Fibroblast of lung (primary cell): ENCODE data around the gene CPM. TPM values are rescaled to one million over a fixed set of nuclear protein-coding genes. Genes with fewer than 3 reads are reported as not detected.

Source experiments
- DNase-seq, 2 donors: peaks; one replicate each; pipeline versions ENCODE4 v3.0.0 to v3.0.0-alpha.2; 2010; ENCODE audit warnings: low read depth in 2 of 2
- H2AFZ ChIP-seq: 2 replicates; pipeline ENCODE4 v1.5.1; 2012; ENCODE audit warnings: low read length, control low read depth, inconsistent platforms
- H3K27ac ChIP-seq: 2 replicates; pipeline ENCODE4 v1.5.1; 2011; ENCODE audit warnings: low read length, control low read depth; ENCODE audit not compliant: insufficient read depth
- H3K27me3 ChIP-seq: 2 replicates; pipeline ENCODE4 v1.5.1; 2011; ENCODE audit warnings: mild to moderate bottlenecking, low read length; ENCODE audit not compliant: control insufficient read depth, insufficient read depth
- H3K36me3 ChIP-seq: 2 replicates; pipeline ENCODE4 v1.5.1; 2011; ENCODE audit warnings: low read length; ENCODE audit not compliant: control insufficient read depth, insufficient read depth
- H3K4me1 ChIP-seq: 2 replicates; pipeline ENCODE4 v1.5.1; 2011; ENCODE audit warnings: low read length; ENCODE audit not compliant: control insufficient read depth, insufficient read depth; ENCODE audit errors: extremely low read depth
- H3K4me2 ChIP-seq: 2 replicates; pipeline ENCODE4 v1.5.1; 2011; ENCODE audit warnings: low read length, control low read depth; ENCODE audit not compliant: insufficient read depth; ENCODE audit errors: extremely low read depth
- H3K4me3 ChIP-seq, 4 experiments: fragments of 200-600 bp in 1 of 4; sonication (generic) in 1 of 4; replicated peaks in 1 of 4; 2 replicates each; pipeline ENCODE4 v1.5.1; 2011 to 2016; ENCODE audit warnings: low read length in 4 of 4, low read depth in 3 of 4, mild to moderate bottlenecking in 3 of 4, control low read depth in 2 of 4, inconsistent platforms in 1 of 4, mixed read lengths in 1 of 4; ENCODE audit not compliant: insufficient read depth in 1 of 4; ENCODE audit errors: control extremely low read depth in 1 of 4
- H3K79me2 ChIP-seq: 2 replicates; pipeline ENCODE4 v1.5.1; 2012; ENCODE audit warnings: mild to moderate bottlenecking, low read length, inconsistent platforms; ENCODE audit not compliant: control insufficient read depth, insufficient read depth
- H3K9ac ChIP-seq: 2 replicates; pipeline ENCODE4 v1.5.1; 2011; ENCODE audit warnings: mild to moderate bottlenecking, low read length, control low read depth; ENCODE audit not compliant: insufficient read depth
- H3K9me3 ChIP-seq: 2 replicates; pipeline ENCODE4 v1.5.1; 2012; ENCODE audit warnings: low read depth, low read length; ENCODE audit not compliant: control insufficient read depth, insufficient read depth
- H4K20me1 ChIP-seq: 2 replicates; pipeline ENCODE4 v1.5.1; 2011; ENCODE audit warnings: low read length; ENCODE audit not compliant: control insufficient read depth, insufficient read depth; ENCODE audit errors: extremely low read depth
- EZH2 ChIP-seq: IDR thresholded peaks from 2 replicates; pipeline ENCODE4 v1.5.1; 2012; ENCODE audit warnings: low read length, control low read depth, mild to moderate bottlenecking; ENCODE audit errors: missing control alignments
- polyA plus RNA-seq, 2 donors: library from polyadenylated mRNA; depleted of rRNA in 1 of 2; stranded (reverse) in 1 of 2; unstranded in 1 of 2; fragments of >200 nt; gene quantifications; 2 replicates each; pipeline ENCODE4 v1.2.1, GENCODE V29; 2011 to 2012; ENCODE audit warnings: missing spikeins in 1 of 2
- total RNA-seq: library from RNA; depleted of rRNA; stranded (reverse); fragments of >200 nt; gene quantifications from 2 replicates; pipeline ENCODE4 v1.2.1, GENCODE V29; 2014
- TF ChIP-seq, protein P1 (sequence below), 2 donors: IDR thresholded peaks in 1 of 2; conservative IDR thresholded peaks in 1 of 2; 1 replicate in 1 of 2; 2 replicates in 1 of 2; pipeline ENCODE4 v1.5.1; 2011 to 2012; ENCODE audit warnings: low read length in 2 of 2, control low read depth in 1 of 2, inconsistent platforms in 1 of 2, low read depth in 1 of 2, mild to moderate bottlenecking in 1 of 2

The CPM gene
- total and polyA plus RNA-seq, 2 donors (not counting 1 experiment from before 2014, with no cell fraction given): 5.3 to 23.5 TPM

DNA sequence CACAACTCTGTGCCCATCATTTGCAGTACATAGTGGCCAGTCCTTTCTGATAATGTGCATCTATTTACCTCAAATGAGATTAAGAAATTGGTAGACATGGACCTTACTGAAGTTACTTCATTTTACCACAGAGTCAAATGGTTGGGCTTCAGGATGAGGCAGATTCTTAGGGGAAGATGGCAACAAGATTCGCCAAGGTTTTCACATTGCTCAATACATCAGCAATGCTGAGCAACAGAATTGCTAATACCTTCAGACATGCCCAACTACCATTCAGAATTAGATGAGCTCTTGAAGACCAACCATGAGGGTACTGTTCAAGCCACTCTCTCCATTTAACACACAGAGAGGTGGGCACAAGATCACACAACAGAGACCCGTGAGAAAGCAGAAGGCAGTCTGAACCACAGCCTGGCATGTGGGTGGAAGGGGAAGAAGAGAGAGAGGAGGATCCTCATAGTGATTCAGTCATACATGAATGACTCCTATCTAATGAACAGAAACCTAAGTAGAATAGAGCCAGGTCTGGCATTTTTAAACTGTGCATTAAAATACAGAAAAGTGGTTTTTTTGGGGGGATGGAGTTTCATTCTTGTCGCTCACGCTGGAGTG is 28.5 kb downstream of the CPM start:
- no peak overlapping the region for H3K4me2 ChIP-seq
- DNase-seq: no peak
- H3K9me3 ChIP-seq: no peaks in the 10 kb centered on the region
- H3K9ac ChIP-seq: no peak overlapping the region
- H3K4me3 ChIP-seq: no peak overlapping the region
- H3K36me3 ChIP-seq: no peaks in the 10 kb centered on the region
- no peak overlapping the region for H3K27ac ChIP-seq
- H4K20me1 ChIP-seq: no peaks in the 10 kb centered on the region
- H2AFZ ChIP-seq: no peak overlapping the region
- no peaks in the 10 kb centered on the region for H3K27me3 ChIP-seq
- H3K4me1 ChIP-seq: no peaks in the 10 kb centered on the region
- no peaks in the 10 kb centered on the region for H3K79me2 ChIP-seq
- TF ChIP-seq, protein P1, sequence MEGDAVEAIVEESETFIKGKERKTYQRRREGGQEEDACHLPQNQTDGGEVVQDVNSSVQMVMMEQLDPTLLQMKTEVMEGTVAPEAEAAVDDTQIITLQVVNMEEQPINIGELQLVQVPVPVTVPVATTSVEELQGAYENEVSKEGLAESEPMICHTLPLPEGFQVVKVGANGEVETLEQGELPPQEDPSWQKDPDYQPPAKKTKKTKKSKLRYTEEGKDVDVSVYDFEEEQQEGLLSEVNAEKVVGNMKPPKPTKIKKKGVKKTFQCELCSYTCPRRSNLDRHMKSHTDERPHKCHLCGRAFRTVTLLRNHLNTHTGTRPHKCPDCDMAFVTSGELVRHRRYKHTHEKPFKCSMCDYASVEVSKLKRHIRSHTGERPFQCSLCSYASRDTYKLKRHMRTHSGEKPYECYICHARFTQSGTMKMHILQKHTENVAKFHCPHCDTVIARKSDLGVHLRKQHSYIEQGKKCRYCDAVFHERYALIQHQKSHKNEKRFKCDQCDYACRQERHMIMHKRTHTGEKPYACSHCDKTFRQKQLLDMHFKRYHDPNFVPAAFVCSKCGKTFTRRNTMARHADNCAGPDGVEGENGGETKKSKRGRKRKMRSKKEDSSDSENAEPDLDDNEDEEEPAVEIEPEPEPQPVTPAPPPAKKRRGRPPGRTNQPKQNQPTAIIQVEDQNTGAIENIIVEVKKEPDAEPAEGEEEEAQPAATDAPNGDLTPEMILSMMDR (conservative IDR thresholded peaks at IDR 0.05 in 1 of 2, IDR thresholded peaks at IDR 0.05 in 1 of 2; ENCODE audit: low read depth in 1 of 2, low read length in 2 of 2): no peak
- no peak for TF ChIP-seq EZH2

DNA sequence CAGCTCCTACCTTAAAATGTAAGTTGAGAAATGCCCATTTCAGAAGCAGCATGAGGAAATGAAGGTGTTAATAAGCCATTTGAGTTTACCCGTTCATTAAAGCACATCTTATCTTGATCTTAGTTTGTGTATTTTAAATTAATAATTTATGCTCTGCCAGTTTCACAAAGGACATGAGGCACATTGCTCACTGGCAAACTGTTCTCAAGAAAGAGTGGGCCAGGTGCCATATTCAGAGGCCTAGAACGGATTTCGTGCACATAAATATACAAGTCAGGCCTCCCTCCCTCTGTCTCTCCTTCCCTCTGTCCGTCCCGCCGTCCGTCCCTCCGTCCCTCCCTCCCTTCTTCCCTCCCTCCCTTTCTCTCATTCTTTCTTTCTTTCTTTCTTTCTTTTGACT is 29.5 kb downstream of the CPM start:
- H3K27me3 ChIP-seq: no peaks in the 10 kb centered on the region
- TF ChIP-seq, protein P1 (conservative IDR thresholded peaks at IDR 0.05 in 1 of 2, IDR thresholded peaks at IDR 0.05 in 1 of 2; ENCODE audit: low read depth in 1 of 2, low read length in 2 of 2): no peak
- TF ChIP-seq EZH2: no peak
- peaks cover 4% of the 10 kb centered on the region for H3K4me1 ChIP-seq
- no peaks in the 10 kb centered on the region for H3K36me3 ChIP-seq
- no peak overlapping the region for H2AFZ ChIP-seq
- no peak overlapping the region for H3K4me2 ChIP-seq
- H3K4me3 ChIP-seq: no peak overlapping the region
- H4K20me1 ChIP-seq: no peaks in the 10 kb centered on the region
- H3K9me3 ChIP-seq: no peaks in the 10 kb centered on the region
- H3K27ac ChIP-seq: no peak overlapping the region
- H3K9ac ChIP-seq: no peak overlapping the region
- DNase-seq: no peak
- H3K79me2 ChIP-seq: no peaks in the 10 kb centered on the region

DNA sequence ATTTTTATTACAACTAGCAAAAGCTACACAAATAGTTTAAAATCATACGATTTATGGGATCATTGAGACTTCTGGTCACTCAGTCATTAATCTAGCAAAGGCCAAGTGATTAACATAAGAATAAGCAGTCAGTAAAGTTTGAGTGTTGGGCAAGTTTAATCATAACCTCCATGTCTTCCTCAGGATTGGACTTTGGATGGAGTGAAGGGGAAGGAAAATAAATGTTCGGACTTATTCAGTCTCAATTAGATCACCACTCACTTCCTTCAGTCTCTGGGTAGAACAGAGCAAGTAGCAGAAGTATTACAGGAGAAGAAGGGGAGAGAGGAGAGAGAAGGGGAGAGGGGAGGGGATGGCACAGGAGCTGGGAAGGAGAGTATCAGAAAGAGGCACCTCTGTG is 31.4 kb downstream of the CPM start:
- H3K4me2 ChIP-seq: no peak overlapping the region

More for the DNA sequence above, 31.4 kb downstream of the CPM start:
- Histone ChIP-seq H3K79me2 (no peaks in the 10 kb centered on the region), H2AFZ (no peak overlapping the region), H4K20me1 (no peaks in the 10 kb centered on the region), H3K27me3 (no peaks in the 10 kb centered on the region), H3K36me3 (no peaks in the 10 kb centered on the region), H3K4me1 (peaks cover 8% of the 10 kb centered on the region), H3K27ac (no peak overlapping the region), H3K9ac (no peak overlapping the region), H3K4me3 (no peak overlapping the region), H3K9me3 (no peaks in the 10 kb centered on the region)
- TF ChIP-seq, protein P1 (conservative IDR thresholded peaks at IDR 0.05 in 1 of 2, IDR thresholded peaks at IDR 0.05 in 1 of 2; ENCODE audit: low read depth in 1 of 2, low read length in 2 of 2): no peak
- no peak for TF ChIP-seq EZH2
- no peak for DNase-seq
